HCT116 (cell line): ENCODE results near the gene THPO.

ENCODE experiments used
- ELF1 ChIP-seq: IDR thresholded peaks from 2 replicates; pipeline ENCODE4 v1.6.1; 2012; ENCODE audit warnings: low read depth, borderline replicate concordance
- POLR2A ChIP-seq: IDR thresholded peaks from 2 replicates; pipeline ENCODE4 v1.7.0; 2011; ENCODE audit warnings: borderline replicate concordance; ENCODE audit not compliant: insufficient read depth, insufficient read length; ENCODE audit errors: extremely low read depth
- POLR2AphosphoS5 ChIP-seq: IDR thresholded peaks from 2 replicates; pipeline ENCODE4 v1.6.1; 2011; ENCODE audit warnings: mild to moderate bottlenecking, low read depth, low read length, moderate library complexity
- TF ChIP-seq, protein P1 (sequence below), 3 experiments: fragments of 200-600 bp in 1 of 3; sonication (generic) in 1 of 3; IDR thresholded peaks in 2 of 3; conservative IDR thresholded peaks in 1 of 3; 2 replicates each; pipeline ENCODE4 v1.5.1; 2012 to 2017; ENCODE audit warnings: low read depth in 2 of 3, low read length in 2 of 3, antibody characterized with exemption in 1 of 3, borderline replicate concordance in 1 of 3, control low read depth in 1 of 3, mild to moderate bottlenecking in 1 of 3, mixed read lengths in 1 of 3, mixed run types in 1 of 3, moderate library complexity in 1 of 3; ENCODE audit not compliant: insufficient read depth in 1 of 3
- TF ChIP-seq, protein P2 (sequence below): IDR thresholded peaks from 2 replicates; pipeline ENCODE4 v1.6.1; 2012

DNA sequence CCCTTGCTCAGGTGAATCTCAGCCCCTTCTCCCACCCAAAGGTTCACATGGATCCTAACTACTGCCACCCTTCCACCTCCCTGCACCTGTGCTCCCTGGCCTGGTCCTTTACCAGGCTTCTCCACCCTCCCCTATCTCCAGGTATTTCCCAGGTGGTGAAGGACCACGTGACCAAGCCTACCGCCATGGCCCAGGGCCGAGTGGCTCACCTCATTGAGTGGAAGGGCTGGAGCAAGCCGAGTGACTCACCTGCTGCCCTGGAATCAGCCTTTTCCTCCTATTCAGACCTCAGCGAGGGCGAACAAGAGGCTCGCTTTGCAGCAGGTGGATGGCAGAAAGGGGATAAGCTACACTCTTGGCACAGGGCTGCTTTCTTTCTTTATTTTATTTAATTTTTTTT is 36.1 kb downstream of the THPO start:
- TF ChIP-seq, protein P1, sequence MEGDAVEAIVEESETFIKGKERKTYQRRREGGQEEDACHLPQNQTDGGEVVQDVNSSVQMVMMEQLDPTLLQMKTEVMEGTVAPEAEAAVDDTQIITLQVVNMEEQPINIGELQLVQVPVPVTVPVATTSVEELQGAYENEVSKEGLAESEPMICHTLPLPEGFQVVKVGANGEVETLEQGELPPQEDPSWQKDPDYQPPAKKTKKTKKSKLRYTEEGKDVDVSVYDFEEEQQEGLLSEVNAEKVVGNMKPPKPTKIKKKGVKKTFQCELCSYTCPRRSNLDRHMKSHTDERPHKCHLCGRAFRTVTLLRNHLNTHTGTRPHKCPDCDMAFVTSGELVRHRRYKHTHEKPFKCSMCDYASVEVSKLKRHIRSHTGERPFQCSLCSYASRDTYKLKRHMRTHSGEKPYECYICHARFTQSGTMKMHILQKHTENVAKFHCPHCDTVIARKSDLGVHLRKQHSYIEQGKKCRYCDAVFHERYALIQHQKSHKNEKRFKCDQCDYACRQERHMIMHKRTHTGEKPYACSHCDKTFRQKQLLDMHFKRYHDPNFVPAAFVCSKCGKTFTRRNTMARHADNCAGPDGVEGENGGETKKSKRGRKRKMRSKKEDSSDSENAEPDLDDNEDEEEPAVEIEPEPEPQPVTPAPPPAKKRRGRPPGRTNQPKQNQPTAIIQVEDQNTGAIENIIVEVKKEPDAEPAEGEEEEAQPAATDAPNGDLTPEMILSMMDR (IDR thresholded peaks at IDR 0.05 in 2 of 3, conservative IDR thresholded peaks at IDR 0.05 in 1 of 3; ENCODE audit: borderline replicate concordance in 1 of 3, insufficient read depth in 1 of 3, low read depth in 2 of 3, low read length in 2 of 3), result no peak
- TF ChIP-seq, protein P2, sequence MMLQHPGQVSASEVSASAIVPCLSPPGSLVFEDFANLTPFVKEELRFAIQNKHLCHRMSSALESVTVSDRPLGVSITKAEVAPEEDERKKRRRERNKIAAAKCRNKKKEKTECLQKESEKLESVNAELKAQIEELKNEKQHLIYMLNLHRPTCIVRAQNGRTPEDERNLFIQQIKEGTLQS, result no peak
- TF ChIP-seq ELF1 (no peak), POLR2A (no peak), POLR2AphosphoS5 (no peak)
